ENCODE data around the gene ARHGAP22.

Gene ARHGAP22

GRCh38 chr10:48411510-48411909 is 193.4 kb downstream of the ARHGAP22 start:
- DNase-seq = no peak

- no peak for DNase-seq
These were observed 194.4 kb downstream of the ARHGAP22 start for GRCh38 chr10:48410503-48410902.

- no peak for DNase-seq
These were observed 198.2 kb downstream of the ARHGAP22 start for GRCh38 chr10:48406658-48407057.

GRCh38 chr10:48406204-48406603 is 198.7 kb downstream of the ARHGAP22 start:
- peak; percentile 86 for DNase-seq

- DNase-seq = no peak
These were observed 200.2 kb downstream of the ARHGAP22 start for GRCh38 chr10:48404646-48405045.

GRCh38 chr10:48400850-48401220 is 204.0 kb downstream of the ARHGAP22 start:
- DNase-seq = no peak

- DNase-seq = no peak
These were observed 204.6 kb downstream of the ARHGAP22 start for GRCh38 chr10:48400129-48400849.

GRCh38 chr10:48399551-48399950 is 205.3 kb downstream of the ARHGAP22 start:
- no peak for DNase-seq

GRCh38 chr10:48399056-48399541 is 205.8 kb downstream of the ARHGAP22 start:
- DNase-seq = no peak

GRCh38 chr10:48398261-48398660 is 206.6 kb downstream of the ARHGAP22 start:
- DNase-seq = no peak

Measured in OCI-M1 (cell line).